ENCODE results near the gene SLC6A13.

- TF ChIP-seq CTCF (IDR thresholded peaks at IDR 0.05) = no peak
- TF ChIP-seq POLR2A (IDR thresholded peaks at IDR 0.05) = no peak
These were observed 33.0 kb downstream of the SLC6A13 start for GRCh38 chr12:229441-230191.

All from Peyer's patch (tissue), 4 donors.